Stimulated activated CD4-positive, alpha-beta T cell treated with anti-CD3 and anti-CD28 coated beads, TNF-alpha, amount 100 ng/mL, for 48 hours (primary cell): ENCODE measurements around the gene KPNA6.
"Not testable (repeated sequence)": the region's sequence is repeated elsewhere in the genome, so short reads cannot be mapped to it uniquely, and the experiment has no call there.

Experiments used
- DNase-seq, 3 donors: peaks; one replicate each; pipeline ENCODE4 v3.0.0-alpha.2; 2020; ENCODE audit warnings: low read depth in 3 of 3

KPNA6 gene

DNA sequence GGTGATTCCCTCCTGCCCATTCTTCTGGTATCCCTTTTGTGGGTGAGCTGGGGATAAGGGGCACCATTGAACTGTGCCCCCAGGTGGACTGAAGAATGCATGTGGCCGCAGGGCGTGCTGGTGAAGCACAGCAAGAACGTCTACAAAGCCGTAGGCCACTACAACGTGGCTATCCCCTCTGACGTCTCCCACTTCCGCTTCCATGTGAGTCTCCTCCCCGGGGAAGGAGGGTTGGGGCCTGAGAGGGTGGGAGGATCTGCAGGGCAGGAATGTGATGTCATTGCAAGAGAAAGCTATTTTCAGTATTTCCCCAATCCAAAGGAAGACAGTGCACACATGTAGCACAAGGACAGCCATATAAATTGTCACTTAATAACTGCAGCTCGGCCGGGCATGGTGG is 7.5 kb upstream of the KPNA6 start:
- DNase-seq = no peak

DNA sequence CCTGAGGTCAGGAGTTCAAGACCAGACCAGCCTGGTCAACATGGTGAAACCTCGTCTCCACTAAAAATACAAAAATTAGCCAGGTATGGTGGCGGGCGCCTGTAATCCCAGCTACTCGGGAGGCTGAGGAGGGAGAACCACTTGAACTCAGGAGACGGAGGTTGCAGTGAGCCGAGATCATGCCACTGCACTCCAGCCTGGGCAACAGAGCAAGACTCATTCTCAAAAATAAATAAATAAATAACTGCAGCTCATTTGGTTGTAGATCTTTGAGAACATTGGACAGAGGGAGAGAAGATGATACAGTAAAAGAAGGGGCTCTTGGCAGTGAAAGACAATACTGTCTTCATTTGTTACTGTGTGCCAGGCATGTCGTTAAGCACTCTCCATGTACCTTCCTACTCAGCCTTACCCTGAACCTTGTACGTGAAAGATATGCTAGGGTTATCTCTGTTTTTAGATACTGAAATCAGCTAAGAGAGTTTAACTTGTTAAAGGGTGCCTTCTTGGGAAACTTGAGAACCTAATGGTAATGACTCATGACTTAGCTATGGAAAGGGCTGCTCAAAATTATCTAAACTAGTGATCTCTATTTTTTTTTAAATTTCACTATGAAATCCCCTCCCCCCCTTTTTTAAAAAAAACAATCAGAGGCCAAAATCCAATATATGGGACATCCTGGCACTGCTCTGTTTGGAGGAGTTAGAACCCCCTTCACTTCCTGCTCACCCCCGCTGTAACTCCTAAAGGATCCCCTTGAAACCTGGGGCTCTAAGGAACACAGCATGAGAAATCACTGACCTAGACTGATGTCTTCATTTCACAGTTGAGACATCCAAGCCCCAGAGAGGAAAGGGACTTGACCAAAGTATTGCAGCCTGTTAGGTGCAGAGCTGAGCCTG is 6.8 kb upstream of the KPNA6 start:
- no peak for DNase-seq

DNA sequence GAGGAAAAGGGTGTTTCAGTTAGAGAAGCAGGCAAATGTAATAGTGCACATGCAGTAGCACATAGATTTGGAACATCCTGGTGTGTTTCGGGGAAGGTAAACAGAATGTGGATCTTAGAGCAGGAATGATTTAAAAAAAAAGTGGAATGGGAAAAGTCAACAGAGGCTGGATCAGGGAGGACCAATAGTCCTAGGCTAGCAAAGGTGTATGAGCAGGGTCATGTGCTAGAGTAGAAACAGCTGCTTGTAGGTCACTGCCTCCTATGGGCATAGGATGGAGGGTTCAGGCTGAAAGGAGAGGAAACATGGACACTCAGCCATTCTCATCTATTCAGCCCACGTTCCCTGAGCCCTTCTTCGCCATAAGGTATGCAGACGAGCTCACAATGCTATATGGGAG is 3.7 kb upstream of the KPNA6 start:
- DNase-seq = no peak

DNA sequence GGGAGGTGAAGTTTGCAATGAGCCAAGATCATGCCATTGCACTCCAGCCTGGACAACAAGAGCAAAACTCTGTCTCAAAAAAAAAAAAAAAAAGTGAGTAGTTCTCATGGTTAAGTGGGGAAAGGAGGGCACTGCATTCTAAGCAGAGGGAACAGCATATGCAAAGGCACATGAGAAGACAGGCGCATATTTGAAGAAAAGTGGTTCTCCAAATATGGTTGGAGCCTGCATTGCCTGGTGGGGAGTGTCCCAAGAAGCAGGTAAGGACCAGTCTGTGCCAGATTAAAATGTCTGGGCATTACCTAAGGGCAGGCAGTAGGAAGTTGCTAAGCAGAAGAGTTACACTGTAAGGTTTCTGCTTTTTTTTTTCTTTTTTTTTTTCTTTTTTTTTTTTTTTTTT is 2.5 kb upstream of the KPNA6 start:
- DNase-seq = no peak

DNA sequence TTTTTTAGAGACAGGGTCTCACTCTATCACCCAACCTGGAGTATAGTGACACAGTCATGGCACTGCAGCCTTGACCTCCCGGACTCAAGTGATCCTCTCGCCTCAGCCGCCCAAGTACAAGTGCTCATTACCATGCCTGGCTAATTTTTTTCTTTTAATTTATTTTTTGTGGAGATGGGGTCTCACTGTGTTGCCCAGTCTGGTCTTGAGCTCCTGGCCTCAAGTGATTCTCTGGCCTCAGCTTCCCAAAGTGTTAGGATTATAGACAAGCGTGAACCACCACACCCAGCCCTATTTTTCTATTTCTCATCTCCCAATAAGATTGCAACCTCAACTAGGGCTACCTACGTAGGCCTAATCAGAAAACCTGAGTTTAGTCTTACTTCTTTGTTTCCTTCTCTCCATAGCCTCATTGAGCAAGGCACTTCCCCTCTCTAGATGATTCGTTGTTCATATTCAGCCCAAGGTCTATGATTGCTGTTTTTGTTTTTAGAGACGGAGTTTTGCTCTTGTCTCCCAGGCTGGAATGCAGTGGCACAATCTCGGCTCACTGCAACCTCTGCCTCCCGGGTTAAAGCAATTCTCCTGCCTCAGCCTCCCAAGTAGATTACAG is 1.1 kb upstream of the KPNA6 start:
- DNase-seq = no peak

DNA sequence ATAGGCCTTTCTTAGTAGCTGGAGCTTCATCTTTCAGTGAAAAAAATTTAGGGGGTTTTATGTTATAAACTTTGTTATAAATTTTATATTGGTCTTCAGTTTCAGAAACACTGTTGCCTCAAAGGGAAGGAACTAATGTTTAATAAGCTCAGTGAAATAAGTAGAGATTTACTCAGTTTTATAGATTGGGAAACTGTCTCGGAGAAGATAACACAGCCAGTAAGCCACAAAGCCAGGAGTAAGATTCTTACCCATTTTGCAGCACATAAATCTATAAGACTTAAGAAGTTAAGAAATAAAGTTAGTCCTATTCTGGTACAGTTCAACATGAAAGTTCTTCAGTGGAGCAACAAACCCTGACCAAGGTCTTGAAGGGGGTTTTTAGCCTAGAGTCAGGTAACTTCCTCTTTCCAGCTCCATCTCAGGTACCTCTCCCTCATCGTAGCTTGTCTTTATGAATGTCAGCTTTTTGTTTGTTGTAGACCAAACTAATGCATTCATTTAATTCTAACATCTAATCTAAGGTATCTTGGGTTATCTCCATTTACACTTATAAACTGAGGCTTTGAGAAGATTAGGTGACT is 3.3 kb downstream of the KPNA6 start:
- DNase-seq = no peak

DNA sequence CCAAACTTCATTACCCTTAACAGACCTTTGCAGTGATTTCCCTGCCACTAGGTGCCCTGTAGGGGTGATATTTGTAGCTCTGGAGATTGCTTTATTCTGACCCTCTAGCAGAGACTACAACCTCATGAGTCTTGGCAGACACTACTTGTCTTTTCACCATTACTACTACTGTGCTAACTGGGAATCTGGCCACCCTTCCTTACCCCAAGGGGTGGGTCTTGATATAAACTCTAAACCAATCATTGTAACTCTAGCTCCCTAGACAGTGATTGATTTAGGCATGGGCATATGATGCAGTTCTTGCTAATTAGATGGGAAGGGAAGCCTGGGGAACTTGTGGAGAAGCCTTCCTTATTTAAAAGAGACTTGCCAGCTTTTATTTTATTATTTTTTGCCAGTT is 3.9 kb downstream of the KPNA6 start:
- no peak for DNase-seq

DNA sequence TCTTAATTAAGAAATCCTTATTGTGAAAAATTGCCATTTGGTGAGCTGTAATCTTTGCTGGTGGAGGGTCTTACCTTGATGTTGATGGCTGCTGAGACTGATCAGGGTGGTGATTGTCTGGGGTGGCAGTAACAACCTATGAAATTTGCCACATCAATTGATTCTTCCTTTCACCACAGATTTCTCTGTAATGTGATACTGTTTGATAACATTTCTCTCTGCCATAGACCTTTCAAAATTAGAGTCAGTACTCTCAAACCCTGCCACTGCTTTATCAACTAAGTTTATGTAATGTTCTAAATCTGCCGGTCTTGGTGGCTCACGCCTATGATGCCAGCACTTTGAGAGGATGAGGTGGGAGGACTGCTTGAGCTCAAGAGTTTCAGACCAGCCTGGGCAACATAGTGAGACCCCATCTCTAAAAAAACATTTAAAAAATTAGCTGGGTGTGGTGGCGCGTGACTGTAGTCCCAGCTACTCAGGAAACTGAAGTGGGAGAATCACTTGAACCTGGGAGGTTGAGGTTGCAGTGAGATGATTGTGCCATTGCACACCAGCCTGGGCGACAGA is 5.0 kb downstream of the KPNA6 start:
- DNase-seq = no peak

DNA sequence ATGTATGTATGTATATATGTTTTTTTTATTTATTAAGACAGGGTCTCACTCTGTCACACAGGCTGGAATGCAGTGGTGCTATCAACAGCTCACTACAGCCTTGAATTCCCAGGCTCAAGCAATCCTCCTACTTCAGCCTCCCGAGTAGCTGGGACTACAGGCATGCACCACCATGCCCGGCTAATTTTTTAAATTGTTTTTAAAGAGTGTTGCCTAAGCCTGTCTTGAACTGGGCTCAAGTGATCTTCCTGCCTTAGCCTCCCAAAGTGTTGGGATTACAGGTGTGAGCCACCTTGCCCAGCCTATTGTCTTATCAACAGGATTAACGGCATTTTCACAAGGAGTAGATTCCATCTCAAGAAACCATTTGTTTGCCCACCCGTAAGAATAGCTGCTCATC is 5.6 kb downstream of the KPNA6 start:
- DNase-seq = not testable (repeated sequence)

DNA sequence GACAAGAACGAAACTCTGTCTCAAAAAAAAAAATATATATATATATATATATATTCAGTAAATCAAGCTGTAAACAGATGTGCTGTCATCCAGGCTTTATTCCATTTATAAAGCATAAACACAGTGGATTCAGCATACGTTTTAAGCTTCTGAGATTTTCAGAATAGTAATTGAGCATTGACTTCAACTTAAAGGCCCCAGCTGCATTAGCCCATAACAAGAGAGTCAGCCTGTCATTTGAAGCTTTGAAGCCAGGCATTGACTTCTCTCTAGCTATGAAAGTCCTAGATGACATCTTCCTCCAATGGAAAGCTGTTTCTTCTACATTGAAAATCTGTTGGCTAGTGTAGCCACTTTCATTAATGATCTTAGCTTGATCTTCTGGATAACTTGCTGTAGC is 6.6 kb downstream of the KPNA6 start:
- DNase-seq = no peak

DNA sequence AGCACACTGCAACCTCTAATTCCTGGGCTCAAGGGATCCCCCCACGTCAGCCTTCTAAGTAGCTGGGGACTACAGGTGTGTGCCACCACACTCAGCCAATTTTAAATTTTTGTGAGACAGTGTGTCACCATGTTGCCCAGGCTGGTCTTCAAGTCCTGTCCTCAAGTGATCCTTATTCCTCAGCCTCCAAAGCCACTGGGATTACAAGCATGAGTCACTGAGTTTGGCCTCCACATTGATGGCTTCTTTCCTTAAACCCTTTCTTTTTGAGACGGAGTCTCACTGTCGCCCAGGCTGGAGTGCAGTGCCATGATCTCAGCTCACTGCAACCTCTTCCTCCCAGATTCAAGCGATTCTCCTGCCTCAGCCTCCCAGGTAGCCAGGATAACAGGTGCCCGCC is 7.6 kb downstream of the KPNA6 start:
- no peak for DNase-seq

DNA sequence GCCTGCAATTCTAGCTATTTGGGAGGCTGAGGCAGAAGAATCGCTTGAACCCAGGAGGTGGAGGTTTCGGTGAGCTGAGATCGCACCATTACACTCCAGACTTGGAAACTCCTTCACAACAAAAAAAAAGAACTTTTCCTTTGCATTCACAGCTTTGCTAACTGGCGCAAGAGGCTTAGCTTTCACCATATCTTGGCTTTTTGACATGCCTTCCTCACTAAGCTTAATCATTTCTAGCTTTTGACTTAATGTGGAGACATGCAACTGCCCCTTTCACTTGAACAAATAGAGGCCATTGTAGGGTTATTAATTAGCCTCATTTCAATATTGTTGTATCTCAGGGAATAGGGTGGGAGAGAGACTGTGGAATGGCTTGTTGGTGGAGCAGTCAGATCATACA is 8.7 kb downstream of the KPNA6 start:
- no peak for DNase-seq

DNA sequence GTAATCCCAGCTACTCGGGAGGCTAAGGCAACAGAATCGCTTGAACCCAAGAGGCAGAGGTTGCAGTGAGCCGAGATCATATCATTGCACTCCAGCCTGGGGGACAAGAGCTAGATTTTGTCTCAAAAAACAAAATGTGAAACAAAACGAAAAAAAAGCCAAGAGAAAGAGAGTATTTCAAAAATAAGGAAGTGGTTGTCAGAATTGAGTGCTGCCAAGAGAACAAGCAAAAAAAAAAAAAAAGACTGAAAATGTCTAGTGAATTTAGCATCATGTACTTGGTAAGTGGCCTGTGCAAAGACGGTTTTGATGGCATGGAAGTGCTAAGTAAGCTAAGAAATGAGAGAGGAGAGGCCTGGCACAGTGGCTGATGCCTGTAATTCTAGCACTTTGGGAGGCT is 14.3 kb downstream of the KPNA6 start:
- DNase-seq = no peak

DNA sequence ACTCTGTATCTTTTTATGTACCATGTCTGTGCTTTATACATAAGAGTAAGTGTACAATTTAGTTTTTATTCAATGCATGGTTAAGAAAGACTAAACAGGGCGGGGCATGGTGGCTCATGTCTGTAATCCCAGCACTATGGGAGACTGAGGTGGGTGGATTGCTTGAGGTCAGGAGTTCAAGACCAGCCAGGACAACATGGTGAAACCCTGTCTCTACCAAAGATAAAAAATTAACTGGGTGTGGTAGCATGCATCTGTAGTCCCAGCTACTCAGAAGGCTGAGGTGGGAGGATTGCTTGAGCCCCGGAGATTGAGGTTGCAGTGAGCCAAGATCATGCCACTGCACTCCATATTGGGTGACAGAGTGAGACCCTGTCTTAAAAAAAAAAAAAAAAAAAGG is 15.5 kb downstream of the KPNA6 start:
- not testable (repeated sequence) for DNase-seq

DNA sequence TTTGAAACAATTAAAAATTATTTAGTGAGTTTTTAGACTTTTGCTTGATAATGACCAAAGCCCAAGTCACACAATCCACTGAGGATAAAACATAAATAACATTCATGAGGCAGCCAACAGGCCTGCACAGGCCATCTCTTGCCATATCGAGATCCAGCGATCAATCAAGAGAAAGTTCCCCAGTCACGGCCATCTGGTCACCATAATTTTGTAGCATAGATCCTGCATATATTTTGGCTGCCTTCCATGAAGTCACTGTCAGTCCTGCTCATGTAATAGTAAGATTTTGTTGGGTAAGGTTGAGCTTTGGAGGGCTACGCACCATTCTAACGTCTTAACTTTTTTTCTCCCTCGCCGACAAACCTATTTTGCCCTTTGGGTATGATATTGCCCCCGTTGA is 17.5 kb downstream of the KPNA6 start:
- no peak for DNase-seq

DNA sequence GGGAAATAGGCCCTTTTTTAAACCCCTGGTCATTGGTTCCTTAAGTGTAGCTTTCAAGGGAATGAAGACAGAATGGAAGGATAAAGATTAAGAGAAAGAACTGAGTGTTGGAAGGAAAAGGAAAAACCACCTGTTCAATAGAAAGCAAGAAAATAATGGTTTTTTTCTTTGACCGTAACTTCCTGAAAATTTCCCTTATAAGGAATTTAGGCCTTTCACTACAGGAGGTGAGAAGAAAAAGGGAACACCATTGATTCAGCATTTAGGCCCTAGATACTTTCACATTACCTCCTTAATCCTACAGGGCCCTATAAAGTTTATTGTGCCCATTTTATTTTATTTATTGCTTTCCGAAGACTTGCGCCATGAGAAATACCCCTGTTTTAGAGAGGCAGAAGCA is 18.9 kb downstream of the KPNA6 start:
- no peak for DNase-seq

DNA sequence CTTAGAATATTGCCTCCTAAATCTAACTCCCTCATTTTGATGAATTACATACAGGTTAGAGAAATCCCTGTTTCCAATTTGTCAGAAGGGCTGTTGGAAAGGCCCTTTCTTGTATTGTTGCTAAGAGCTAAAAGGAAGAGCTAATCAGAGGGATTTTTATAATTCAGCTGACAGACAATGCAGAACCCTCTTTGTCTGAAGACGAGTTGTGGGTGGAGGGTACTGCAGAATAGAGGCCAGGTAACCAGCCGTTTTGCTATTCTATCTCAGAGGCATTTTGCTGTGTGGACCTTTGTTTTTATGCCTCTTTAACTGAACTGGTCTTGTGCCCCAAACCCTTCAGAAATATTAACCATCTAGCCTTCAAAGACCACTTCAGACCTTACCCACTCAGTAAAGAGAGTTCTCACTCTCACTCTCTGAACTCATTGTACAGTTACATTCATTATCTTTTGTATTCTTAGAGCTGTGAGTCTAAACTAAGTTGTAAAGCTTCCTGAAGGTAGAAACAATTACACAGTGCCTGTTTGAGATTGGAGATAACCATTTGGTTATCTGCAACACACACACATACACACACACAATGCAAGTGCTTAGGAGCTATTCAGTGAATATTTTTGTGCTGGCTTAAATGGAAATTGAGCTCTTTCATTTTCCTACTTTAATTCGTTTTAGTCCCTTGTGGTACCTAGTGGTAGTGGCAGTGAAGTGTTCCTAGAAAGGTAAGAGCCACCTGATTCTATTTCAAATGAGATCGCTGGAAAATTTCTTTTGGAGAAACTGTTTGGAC is 19.7 kb downstream of the KPNA6 start:
- DNase-seq = no peak

DNA sequence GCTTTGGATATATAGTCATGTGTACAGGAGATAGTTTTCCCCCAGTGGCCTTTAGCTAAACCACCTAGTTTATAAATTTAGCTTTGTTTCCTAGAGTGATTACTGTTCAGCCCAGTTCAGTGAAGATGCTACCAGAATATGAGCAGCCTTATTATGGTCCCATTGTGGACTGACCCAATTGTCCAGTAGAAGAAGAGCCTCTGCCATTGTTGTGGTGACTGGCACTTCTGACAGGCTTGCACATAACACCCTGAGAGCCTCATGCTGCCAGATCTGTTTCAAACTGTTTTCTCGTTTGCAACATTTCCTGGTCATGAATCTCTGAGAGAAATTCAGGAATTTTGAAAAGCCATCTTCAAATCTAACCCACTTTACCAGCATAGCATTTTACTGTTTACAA is 20.6 kb downstream of the KPNA6 start:
- DNase-seq = no peak

DNA sequence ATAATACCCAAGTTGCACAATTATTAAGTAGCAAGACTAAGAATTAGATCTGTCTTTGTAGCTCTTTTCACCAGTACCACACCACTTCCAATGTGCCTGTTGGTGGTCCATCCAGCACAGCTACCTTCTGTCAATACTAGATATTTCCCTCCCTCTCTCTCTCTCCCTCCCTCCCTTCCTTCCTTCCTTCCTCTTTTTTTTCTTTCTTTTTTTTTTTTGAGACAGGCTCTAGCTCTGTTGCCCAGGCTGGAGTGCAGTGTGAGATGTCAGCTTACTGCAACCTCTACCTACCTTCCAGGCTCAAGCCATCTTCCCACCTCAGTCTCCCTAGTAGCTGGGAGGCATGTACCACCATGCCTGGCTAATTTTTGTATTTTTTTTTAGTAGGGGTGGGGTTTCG is 21.1 kb downstream of the KPNA6 start:
- DNase-seq = no peak

DNA sequence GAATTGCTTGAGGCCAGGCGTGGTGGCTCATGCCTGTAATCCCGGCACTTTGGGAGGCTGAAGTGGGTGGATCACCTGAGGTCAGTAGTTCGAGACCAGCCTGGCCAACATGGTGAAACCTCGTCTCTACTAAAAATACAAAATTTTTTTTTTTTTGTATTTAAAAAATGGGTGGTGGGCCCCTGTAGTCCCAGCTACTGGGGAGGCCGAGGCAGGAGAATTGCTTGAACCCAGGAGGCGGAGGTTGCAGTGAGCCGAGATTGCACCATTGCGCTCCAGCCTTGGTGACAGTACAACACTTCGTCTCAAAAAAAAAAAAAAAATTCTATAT is 26.1 kb downstream of the KPNA6 start:
- not testable (repeated sequence) for DNase-seq

DNA sequence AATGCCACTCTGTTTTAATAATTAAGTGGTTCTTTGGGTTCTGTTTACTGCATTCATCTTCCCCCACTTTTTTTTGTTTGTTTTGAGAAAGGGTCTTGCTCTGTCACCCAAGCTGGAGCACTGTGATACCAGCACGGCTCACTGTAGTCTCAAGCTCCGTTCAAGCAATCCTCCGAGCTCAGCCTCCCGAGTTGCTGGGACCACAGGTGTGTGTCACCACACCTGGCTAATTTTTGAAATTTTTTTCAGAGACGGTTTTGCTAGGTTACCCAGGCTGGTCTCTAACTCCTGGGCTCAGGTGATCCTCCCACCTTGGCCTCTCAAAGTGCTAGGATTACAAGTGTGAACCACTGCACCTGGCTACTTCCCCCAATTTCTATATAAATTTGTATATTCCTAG is 29.3 kb downstream of the KPNA6 start:
- DNase-seq = no peak

DNA sequence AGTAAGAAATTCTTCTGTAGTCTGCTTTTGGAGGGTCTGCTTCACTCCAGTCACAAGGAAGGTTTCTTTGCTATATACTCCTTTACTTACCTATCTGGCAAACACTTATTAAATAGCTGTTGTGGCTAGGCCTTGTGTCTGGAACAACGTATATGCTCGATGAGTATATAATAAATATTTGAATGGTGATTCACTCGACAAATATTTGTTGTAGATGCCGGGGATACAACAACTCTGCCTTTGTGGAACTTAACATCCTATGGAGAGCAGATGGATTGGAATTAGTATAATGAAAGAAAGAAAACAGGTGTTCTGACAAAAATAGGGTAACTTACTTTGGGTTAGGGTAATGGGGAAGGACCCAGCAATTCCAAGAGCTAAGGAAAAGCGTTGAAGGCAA is 31.1 kb downstream of the KPNA6 start:
- DNase-seq = no peak
